HG03175 (cell line): Measurements from ENCODE around the gene CD209.

Source experiments
- ATAC-seq: cut with Tn5 transposase; IDR thresholded peaks from one replicate; pipeline ENCODE4 v1.9.1; 2021; ENCODE audit warnings: mild to moderate bottlenecking, moderate library complexity; ENCODE audit not compliant: unreplicated experiment

CD209 gene

DNA sequence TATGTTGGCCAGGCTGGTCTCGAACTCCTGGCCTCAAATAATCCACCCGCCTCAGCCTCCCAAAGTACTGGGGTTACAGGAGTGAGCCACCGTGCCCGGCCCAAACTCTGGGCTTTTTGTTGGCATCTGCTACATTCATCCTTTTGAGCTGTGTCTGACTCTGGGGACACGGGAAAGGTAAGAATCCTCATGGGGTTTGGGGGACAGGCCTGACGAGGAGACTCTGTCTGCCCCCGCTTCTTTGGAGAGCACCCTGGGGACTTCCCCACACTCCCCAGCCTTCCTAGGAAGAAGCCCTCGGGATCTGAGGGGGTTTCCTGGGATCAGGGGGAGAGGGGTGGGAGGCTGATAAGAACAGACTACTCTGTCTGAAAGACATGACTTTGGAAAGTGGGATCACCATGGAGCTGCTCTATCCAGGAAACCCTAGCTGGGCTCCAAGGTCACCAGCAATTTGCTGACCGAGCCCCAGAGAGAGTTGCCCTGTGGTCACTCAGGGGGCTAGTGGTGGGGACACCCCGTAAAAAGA lies 37.3 kb downstream of the CD209 start:
- no peak for ATAC-seq

DNA sequence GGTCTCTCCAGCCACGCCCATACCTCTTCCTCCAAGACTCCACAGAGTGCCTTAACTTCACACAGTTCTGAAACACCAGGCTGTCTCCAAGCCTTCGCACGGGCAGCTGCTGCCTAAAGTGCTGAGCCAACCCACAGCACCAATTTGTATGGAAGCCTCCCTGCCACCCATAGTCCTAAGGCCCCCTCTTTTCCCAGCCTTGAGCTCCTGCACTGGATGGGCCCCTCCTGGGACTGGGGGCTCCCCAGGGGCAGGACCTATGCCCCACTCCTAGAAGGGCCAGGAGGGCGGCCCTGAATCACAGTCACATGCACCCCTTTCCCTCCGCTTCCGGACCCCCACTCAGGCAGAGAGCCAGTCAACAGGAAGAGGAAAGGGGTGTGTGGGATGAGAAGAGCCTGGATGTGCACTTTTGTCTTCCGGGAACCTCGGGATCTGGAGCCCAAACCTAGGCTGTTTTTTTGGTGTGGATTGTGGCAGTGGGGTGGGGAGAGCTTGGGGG lies 40.3 kb downstream of the CD209 start:
- no peak for ATAC-seq

DNA sequence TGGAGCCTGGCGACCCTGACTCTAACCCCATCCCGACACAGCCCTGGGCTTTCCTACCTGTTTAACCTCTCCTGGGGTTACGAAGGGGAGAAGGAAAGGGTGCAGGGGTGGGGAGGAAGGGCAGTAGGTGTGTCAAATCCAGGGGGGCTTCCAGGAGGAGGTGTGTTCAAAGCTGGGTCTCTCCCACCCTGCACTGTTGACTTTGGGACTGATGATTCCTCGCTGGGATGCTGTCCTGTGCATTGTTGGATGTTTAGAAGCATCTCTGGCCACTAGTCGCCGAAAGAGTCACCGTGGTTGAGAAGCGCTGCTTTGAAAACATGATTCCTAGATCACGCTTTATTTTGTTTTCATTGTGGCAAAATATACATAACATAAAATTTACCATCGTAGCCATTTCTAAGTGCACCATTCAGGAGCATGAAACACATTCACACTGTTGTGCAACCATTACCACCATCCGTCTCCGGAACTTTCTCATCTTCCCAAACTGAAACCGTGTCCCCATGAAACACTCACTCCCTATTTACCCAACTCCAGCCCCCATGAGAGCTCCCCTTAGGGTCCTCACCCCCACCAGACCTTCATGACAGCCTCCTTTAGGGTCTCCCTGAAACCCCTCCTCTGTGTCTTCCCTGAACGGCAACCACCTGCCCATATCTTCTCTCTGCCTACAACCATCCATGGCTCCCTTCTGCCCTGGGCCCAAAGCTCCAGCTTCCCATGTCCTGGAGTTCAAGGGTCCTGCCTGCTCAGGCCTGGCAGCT lies 41.0 kb downstream of the CD209 start:
- no peak for ATAC-seq

DNA sequence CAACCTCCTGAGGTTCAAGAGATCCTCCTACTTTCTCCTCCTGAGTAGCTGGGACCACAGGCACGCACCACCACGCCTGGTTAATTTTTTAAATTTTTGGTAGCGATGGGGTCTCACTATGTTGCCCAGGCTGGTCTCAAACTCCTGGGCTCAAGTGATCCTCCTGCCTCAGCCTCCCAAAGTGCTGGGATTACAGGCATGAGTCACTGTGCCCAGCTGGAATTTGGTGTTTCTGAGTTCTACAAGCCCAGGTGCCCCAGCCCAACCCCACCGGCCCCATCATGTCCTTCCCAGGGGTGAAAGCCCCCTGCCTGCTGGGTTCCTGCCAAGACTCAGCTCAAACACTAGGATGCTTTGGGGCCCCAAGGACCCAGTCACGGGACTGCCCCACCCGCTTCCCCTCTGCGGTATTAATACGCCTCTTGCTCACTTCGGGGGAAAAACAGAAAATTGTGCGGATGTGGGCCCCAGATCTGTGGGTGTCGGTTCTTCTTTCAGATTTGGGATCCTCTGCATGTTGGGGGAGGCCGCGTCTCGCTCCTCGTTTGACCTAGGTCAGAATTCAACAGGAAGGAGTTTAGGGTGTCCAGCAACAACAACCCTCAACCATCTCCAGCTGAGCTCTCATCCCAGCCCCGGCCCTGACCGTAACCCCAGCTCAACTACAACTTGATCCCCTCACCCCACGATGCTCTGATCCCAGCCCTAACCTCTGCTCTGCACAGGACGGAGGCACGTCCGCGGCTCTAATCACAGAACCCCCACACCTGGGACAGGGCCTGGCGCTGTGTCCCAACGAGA lies 41.7 kb downstream of the CD209 start:
- ATAC-seq: peak; percentile 35

DNA sequence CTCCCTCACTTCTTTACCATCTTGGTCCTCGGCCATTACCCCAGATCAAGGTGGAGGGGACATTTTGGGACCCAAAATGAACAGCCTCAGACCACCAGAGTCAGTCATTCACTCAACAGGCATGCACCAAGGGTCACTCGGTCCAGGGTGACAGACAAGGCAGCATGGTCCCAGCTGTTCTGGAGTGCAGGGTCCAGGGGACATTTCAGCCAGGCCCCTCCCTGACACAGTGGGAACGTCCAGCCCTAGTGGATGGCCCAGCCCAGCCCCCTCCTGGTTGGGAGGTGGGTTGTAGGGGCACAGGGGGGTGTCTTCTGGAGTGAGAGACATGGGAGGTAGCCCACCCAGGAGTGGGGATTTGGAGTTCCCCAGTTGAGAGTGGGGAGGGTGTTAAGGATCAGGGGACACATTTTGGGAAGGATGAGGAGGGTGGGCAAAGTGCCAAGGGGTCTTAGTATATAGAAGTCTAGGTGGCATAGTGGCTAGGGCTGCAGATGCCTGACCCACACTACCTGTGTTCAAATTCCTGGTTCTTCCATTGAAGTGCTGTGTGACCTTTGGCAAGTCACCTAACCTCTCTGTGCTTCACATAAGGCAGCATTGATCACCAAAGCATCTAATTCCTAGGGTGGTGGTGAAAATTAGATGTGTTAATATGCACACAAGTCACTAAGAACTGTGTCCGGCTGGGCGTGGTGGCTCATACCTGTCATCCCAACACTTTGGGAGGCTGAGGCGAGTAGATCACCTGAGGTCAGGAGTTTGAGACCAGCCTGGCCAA lies 42.9 kb downstream of the CD209 start:
- no peak for ATAC-seq

DNA sequence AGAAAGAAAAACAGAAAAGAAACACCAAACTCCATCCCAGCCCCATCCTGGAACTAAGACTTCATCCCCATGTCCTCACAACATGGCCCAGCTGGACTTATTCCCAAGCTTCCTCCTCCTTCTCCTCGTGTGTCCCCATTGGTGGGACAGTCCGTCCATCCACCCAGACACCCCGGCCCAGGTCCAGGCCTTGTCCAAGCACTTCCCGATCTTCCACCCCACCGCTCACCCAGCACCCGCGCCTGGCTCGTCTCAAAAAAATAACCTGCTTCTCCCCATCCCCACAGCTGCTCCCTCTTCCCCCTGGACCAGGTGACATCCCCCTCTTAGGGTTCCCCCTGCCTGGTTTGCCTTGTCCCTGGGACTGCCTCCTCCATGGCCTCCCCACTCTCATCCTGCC lies 44.0 kb downstream of the CD209 start:
- no peak for ATAC-seq

DNA sequence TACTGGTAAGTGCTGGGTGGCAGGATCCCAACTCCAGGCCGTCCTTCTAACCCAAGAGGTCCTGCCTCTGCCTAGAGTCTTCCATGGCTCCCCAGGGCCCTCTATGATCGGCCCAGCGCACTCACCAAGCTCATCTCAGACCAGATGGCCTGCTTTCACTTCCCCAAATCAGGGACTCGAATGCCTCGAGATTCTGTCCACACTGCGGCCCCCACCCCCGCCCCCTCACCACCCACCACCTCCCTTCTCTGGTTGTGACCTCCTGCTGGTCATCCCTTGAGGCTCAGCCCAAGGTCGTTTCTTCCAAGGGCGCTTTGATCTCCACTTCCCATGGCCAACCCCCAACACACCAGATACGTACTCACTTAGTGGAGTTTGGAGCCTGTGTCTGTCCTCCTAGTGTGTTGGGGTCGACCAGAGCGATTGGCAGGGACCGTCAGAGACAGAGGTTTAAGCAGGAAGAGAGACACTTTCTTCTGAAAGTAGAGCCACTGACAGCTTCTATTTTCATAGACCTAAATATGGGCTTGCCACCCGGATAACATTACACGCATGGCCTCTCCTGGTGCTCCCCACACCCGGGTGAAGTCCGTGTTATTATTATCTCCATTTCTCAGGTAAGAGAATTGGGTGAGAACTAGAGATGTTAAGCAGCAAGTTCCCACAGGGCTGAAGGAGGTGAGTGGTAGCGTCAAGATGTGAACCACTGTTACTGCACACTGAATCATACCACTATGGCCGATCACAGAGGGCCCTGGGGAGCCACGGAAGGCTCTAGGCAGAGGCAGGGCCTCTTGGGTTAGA lies 45.5 kb downstream of the CD209 start, which contains the start of gene FCER2:
Gene FCER2, minus strand, starts transcription at position 478 of the 804 bp plus-strand sequence. CDS start 2,371 bp downstream, outside the sequence.
- peak; percentile 59 for ATAC-seq

DNA sequence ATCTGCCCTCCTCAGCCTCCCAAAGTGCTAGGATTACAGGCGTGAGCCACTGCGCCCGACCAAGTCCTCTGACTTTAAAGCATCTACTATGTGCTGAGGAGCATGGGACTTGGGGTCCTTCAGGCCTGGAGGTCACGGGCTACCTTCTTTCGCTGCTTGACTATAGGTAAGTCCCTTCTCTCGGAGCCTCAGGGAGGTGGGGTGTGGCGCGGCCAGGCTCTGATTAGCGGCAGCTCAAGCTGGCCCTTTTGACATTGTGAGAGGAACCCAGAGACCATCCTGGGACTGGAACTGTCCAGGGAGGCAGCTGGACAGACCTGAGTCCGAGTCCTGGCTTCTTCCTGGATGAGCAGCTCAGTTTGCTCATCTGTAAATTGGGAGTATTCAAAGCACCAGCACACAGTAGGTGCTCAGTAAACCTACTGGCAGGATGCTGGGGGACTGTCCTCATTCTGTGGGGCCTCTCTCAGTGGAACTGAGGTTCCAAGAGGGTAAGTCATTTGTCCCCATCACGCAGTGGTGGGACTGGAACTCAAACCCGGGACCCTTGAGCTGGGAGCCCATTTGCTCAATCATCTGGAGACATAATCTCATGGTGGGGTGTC lies 46.2 kb downstream of the CD209 start:
- no peak for ATAC-seq

DNA sequence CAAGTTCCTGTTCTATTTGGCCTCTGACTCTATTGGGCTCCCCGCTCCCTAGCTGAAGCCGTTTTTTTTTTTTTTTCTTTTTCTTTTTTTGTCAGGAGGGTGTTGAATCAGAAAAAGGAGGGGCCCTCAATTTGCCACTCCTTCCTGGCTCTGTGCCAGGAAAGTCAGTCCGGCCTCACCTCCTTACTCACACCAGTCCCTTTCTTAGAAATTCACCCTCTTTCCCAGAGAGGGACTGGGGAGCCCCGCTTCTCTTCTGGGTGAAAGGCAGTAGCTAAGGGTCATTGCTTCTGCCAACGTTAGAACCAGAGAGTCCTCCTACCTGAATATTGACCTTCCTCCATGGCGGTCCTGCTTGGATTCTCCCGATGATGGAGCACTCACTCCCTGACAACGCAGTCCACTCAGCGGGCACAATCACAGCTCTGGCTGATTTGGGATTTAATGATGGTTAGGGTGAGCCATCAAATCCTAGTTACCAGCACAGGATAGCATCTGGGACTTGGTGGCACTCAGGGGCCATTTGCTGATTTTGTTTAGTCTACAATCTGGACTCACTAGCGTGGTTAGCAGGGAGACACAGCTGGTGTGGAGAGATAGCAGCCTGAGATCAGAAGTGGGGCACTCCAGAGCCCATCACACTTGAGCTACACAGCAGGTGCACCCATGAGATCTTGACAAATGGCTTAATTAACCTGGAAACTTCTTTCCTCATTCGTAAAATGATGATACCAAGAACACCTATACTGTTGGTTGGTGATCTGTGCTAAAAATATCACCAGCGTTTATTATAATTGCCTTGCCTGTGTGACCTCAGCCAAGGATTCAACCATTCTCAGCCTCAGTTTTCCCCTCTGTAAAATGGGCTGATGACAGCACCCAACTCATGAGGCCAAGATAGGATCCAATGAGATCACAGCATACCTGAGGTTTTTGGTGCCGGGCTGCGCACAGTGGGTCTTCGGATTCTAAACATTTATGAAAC lies 47.6 kb downstream of the CD209 start:
- no peak for ATAC-seq

DNA sequence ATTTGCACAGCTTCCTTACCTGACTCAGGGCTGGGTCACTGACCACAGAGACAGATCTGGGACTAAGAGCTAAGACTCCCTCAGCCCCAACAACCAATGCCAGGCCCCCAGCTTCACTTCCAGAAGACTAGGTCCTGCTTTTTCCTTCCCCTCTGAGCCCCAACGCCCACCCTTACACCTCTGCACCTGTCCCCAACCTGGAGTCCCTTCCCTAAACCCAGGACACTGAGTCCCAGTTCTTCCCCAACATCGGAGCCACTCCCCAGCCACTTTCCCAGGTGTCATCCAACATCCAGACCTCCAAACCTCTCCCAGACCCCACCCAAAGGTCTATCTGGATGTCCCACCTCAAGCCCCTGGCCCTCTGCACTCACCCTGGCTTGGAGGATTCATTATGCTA lies 48.3 kb downstream of the CD209 start:
- no peak for ATAC-seq

DNA sequence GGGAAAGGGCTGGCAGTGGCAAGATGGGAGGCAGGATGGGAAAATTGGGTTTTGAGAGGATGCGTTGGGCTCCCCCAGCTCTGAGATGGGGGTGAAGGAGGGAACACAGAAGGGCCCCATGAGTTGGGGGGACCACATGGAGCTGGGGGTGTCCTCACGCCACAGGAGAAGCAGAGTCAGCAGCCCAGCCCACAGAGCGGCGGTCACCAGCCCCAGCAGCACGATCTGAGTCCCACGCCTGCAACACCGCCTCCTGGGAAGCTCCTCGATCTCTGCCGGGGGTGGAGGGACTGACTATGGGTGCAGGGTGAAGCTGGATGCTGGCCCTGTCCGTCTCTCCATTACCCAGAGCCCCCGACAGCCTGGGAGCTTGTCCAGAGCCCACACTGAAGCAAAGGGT lies 48.8 kb downstream of the CD209 start:
- no peak for ATAC-seq

DNA sequence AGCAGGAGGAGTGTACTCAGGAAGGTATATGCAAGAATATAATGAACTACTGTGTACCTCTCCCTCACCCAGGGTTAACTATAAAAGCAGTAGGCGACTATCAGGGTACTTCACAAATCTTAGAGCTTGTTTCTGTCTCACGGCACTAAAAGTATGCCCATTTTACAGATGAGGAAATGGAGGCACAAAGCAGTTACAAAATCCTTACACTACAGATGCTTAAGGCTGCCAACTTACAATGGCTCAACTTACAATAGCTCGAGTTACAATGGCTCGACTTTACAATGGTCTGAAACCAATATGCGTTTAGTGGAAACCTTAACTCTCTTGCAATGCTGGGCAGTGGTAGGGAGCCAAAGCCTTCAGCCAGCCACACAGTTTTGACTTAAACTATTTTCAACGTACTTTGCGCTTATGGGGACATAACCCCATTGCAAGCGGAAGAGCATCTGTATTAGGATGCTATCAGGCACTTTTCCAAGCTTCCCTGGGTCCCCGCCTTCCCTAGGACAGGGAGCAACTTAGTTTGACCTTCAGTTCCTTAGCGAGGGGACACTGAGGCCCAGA lies 49.5 kb downstream of the CD209 start:
- ATAC-seq: no peak

DNA sequence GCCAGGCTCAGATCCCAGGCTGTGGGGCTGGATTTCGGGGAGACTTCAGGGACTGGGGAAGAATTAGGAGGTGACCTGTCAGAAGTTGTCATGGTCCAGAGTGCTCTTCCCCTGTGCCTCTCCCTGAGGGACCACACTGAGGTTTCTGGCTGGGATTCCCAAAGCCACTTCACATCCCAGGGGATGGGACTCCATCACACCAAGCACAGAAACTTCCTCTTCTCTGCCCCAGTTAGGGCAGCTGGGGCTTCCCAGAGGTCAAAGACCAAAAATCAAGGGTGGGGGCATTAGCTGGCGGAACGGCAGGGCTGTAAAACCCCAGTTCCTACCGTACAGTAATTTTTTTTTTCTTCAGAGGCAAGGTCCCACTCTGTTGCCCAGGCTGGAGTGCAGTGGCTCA lies 52.8 kb downstream of the CD209 start:
- ATAC-seq: no peak

DNA sequence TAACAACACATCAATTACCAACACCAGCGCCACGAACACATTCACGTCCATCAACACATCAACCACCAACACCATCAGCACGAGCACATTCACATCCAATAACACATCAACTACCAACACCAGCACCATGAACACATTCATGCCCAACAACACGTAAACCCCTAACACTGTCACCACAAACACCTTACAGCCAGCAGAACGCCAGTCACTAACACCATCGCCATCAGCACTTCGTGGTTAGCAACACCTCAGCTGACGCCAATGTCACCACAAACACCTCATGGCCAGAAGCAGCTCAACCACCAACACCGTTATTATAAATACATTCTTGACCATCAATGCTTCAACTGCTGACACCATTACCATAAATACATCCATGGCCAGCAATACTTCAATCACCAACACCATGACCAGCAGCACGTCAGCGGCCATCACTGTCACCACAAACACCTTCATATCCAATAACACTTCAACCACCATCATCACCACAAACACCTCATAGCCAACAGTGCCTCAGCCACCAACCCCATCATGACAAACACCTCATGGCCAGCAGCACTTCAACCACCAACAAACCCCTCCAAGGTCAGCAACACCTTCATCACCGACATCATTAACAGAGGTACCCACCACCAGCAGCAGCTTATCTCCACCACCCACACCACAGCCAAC lies 54.8 kb downstream of the CD209 start:
- no peak for ATAC-seq

DNA sequence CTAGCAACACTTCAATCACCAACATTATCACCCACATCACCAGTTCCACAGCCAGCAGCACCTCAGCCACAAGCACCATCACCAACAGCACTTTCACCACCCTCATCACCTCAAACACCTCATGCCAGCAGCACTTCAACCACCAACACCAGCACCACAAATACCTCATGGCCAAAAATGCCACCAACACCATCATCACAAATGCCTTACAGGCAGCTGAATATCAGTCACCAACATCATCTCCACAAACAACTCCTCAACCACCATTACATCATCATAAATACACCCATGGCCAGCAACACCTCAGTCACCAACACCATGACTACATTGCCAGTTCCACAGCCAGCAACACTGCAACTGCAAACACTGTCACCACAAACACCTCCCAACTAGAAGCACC lies 55.8 kb downstream of the CD209 start:
- no peak for ATAC-seq

DNA sequence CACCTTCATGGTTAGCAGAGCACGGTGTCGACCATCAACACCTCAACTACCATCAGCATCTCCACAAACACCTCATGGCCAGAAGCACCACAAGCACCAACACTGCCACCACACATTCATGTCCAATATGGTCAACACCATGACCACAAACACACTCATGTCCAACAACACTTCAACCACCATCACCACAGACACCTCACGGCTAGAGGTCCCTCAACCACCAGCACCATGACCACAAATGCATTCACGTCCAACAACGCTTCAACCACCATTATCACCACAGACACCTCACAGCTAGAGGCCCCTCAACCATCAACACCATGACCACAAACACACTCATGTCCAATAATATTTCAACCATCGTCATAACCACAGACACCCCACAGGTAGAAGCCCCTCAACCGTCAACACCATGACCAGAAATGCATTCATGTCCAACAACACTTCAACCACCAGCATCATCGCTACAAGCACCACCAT lies 56.5 kb downstream of the CD209 start:
- no peak for ATAC-seq
